Vagina (tissue), 2 donors: ENCODE data around the gene CDH15. TPM values are rescaled to one million over a fixed set of nuclear protein-coding genes. Genes with fewer than 3 reads are reported as not detected.

Experiments used
- DNase-seq, 2 donors: peaks; one replicate each; pipeline ENCODE4 v3.0.0-alpha.2; 2017; ENCODE audit errors: extremely low spot score in 2 of 2
- H3K27ac ChIP-seq: fragments of 200-600 bp; sonication (generic); one replicate; pipeline ENCODE4 v1.5.1; 2019
- H3K27me3 ChIP-seq: fragments of 200-600 bp; sonication (generic); one replicate; pipeline ENCODE4 v1.5.1; 2019
- H3K36me3 ChIP-seq, 2 donors: fragments of 200-600 bp; sonication (generic); one replicate each; pipeline ENCODE4 v1.5.1; 2017 to 2019
- H3K4me1 ChIP-seq: fragments of 200-600 bp; sonication (generic); one replicate; pipeline ENCODE4 v1.5.1; 2019
- H3K4me3 ChIP-seq, 2 donors: fragments of 200-600 bp; sonication (generic); 1 replicate in 1 of 2; 2 replicates in 1 of 2; pipeline ENCODE4 v1.5.1; 2016 to 2019
- H3K9me3 ChIP-seq: fragments of 200-600 bp; sonication (generic); one replicate; pipeline ENCODE4 v1.5.1; 2019
- POLR2A ChIP-seq, 2 donors: fragments of 450-650 bp; IDR thresholded peaks; one replicate each; pipeline ENCODE4 v1.6.1; 2017; ENCODE audit warnings: antibody characterized with exemption in 2 of 2, mild to moderate bottlenecking in 2 of 2, moderate library complexity in 2 of 2
- POLR2AphosphoS5 ChIP-seq, 2 donors: sonication (generic); formaldehyde crosslinking; IDR thresholded peaks; one replicate each; pipeline ENCODE4 v1.9.0; 2017; ENCODE audit warnings: antibody characterized with exemption in 2 of 2, mild to moderate bottlenecking in 2 of 2, low read depth in 1 of 2; ENCODE audit not compliant: insufficient read depth in 1 of 2
- intact Hi-C: fragments of 100-400 bp; cut with DNase I; formaldehyde crosslinking; loops from one replicate; pipeline ENCODE4 v1.15.1; 2023
- total RNA-seq: library from RNA; depleted of rRNA; stranded (reverse); fragments of >200 nt; gene quantifications from one replicate; pipeline ENCODE4 v1.2.3, GENCODE V29; 2016
- TF ChIP-seq, protein P1 (sequence below), 3 experiments: fragments of 450-650 bp in 2 of 3; fragments of 200-600 bp in 1 of 3; sonication (generic) in 1 of 3; IDR thresholded peaks; one replicate each; pipeline ENCODE4 v1.5.1; 2017 to 2019; ENCODE audit warnings: antibody characterized with exemption in 3 of 3, mild to moderate bottlenecking in 2 of 3, moderate library complexity in 2 of 3

The CDH15 gene
- total RNA-seq, 1 donor from 2014 or later, result not detected

DNA sequence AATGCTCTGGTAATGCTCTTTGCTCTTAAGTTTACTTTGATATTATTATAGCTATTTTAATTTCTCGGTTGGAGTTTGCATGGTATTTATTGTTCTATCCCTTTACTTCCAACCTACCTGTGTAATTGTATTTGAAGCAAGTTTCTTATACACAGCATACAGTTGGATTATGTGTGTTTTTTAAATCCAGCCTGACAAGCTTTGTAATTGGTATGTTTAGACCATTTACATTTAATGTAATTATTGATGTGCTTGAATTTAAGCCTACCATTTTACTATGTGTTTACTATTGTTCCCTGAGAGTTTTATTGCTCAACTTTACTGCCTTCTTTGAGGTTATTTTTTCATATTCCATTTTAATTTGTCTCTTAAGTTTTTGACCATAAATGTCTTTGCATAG is 42.2 kb upstream of the CDH15 start:
- H3K36me3 ChIP-seq, result peaks cover 0 to 22% of the 10 kb centered on the region in 2 donors
- no peaks in the 10 kb centered on the region for H3K9me3 ChIP-seq
- DNase-seq, result no peak
- intact Hi-C loops, result no loop called here
- no peak overlapping the region for H3K27ac ChIP-seq
- H3K4me3 ChIP-seq, result no peak overlapping the region
- no peaks in the 10 kb centered on the region for H3K27me3 ChIP-seq
- TF ChIP-seq POLR2AphosphoS5 (IDR thresholded peaks at IDR 0.05; ENCODE audit: insufficient read depth in 1 of 2, low read depth in 1 of 2), result no peak
- TF ChIP-seq POLR2A (IDR thresholded peaks at IDR 0.05), result no peak
- TF ChIP-seq, protein P1, sequence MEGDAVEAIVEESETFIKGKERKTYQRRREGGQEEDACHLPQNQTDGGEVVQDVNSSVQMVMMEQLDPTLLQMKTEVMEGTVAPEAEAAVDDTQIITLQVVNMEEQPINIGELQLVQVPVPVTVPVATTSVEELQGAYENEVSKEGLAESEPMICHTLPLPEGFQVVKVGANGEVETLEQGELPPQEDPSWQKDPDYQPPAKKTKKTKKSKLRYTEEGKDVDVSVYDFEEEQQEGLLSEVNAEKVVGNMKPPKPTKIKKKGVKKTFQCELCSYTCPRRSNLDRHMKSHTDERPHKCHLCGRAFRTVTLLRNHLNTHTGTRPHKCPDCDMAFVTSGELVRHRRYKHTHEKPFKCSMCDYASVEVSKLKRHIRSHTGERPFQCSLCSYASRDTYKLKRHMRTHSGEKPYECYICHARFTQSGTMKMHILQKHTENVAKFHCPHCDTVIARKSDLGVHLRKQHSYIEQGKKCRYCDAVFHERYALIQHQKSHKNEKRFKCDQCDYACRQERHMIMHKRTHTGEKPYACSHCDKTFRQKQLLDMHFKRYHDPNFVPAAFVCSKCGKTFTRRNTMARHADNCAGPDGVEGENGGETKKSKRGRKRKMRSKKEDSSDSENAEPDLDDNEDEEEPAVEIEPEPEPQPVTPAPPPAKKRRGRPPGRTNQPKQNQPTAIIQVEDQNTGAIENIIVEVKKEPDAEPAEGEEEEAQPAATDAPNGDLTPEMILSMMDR (IDR thresholded peaks at IDR 0.05), result no peak
- H3K4me1 ChIP-seq, result no peaks in the 10 kb centered on the region

DNA sequence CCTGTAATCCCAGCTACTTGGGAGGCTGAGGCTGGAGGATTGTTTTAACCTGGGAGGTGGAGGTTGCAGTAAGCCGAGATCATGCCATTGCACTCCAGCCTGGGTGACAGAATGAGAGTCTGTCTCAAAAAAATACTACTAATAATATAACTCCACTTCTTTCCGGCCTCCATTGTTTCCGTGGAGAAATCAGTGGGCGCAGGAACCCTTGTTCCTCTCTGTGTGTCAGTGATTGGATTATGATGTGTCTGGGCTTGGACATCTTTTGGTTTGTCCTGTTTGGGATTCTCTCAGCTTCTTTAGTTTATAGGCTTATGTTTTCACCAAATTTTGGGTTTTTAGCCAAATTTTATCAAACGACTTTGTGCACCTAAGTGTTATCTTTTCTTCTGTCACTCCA is 41.1 kb upstream of the CDH15 start:
- TF ChIP-seq POLR2A (IDR thresholded peaks at IDR 0.05) (no peak), POLR2AphosphoS5 (IDR thresholded peaks at IDR 0.05; ENCODE audit: insufficient read depth in 1 of 2, low read depth in 1 of 2) (no peak)
- TF ChIP-seq, protein P1 (IDR thresholded peaks at IDR 0.05), result no peak
- Histone ChIP-seq H3K36me3 (peaks cover 0 to 22% of the 10 kb centered on the region in 2 donors), H3K27ac (no peak overlapping the region), H3K4me1 (no peaks in the 10 kb centered on the region), H3K4me3 (no peak overlapping the region), H3K27me3 (no peaks in the 10 kb centered on the region), H3K9me3 (no peaks in the 10 kb centered on the region)
- intact Hi-C loops, result no loop called here
- no peak for DNase-seq

DNA sequence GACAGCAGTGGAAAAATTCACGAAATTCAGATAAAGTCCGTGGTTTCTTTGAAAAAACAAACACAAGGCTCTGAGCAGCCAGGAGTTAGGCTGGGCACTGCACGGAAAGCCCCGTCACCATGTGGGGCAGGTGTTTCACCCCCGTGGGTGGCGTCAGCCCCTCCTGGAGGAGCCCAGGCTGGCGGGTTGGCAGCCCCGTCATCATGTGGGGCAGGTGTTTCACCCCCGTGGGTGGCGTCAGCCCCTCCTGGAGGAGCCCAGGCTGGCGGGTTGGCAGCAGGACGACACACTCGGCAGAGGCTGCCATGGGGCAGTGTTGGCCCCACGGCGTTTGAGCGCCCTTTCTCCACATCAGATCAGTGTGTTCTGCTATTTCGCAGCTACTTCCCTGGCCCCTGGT is 39.8 kb upstream of the CDH15 start:
- H3K27ac ChIP-seq, result no peak overlapping the region
- no peak for DNase-seq
- intact Hi-C loops, result no loop called here
- H3K36me3 ChIP-seq, result peaks cover 0 to 25% of the 10 kb centered on the region in 2 donors
- TF ChIP-seq POLR2AphosphoS5 (IDR thresholded peaks at IDR 0.05; ENCODE audit: insufficient read depth in 1 of 2, low read depth in 1 of 2), result no peak
- H3K4me1 ChIP-seq, result no peaks in the 10 kb centered on the region
- no peaks in the 10 kb centered on the region for H3K27me3 ChIP-seq
- H3K9me3 ChIP-seq, result no peaks in the 10 kb centered on the region
- no peak overlapping the region for H3K4me3 ChIP-seq

DNA sequence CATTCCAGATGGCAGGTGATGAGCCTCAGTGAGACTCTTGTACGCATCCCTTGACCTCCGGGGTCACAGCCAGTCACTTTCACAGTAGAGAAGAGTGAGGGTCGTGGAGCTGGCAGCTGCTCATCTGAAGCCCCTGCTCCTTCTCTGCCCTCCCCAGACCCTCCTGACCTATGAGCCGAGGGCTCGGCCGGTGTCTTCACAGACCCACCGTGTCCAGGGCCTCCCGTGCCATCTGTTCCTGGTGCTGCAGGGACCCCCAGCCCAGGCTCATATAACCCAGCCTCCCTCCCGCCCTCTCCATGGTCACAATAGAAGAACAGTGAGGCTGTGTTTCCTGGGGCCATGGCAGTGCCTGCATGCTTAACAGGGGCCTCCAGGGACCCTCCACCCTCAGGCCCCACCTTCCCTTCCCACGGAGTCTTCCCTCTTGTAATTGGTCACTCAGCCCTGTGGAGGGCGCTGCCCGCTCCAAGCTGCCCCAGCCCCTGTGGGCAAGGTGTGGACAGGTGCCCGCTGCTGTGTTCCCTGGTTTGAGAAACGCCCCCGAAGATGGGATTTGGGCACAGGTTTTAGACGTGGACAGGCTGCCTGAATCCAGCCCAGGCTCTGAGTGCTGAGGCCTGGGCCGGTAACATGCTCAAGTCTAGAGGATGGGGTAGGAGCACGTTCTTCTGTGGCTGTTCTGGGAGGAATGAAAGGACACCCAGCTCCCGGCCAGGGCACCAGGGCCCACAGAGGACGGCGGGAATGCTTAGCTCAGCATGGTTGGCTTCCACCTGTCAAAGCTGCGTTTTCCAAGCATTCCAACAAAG is 39.1 kb upstream of the CDH15 start:
- Histone ChIP-seq H3K27me3 (no peaks in the 10 kb centered on the region), H3K4me3 (no peak overlapping the region), H3K27ac (no peak overlapping the region), H3K9me3 (no peaks in the 10 kb centered on the region), H3K4me1 (no peaks in the 10 kb centered on the region), H3K36me3 (peaks cover 0 to 27% of the 10 kb centered on the region in 2 donors)
- intact Hi-C loops, result no loop called here
- no peak for TF ChIP-seq POLR2AphosphoS5 (IDR thresholded peaks at IDR 0.05; ENCODE audit: insufficient read depth in 1 of 2, low read depth in 1 of 2)
- no peak for TF ChIP-seq POLR2A (IDR thresholded peaks at IDR 0.05)
- TF ChIP-seq, protein P1 (IDR thresholded peaks at IDR 0.05), result no peak
- no peak for DNase-seq

DNA sequence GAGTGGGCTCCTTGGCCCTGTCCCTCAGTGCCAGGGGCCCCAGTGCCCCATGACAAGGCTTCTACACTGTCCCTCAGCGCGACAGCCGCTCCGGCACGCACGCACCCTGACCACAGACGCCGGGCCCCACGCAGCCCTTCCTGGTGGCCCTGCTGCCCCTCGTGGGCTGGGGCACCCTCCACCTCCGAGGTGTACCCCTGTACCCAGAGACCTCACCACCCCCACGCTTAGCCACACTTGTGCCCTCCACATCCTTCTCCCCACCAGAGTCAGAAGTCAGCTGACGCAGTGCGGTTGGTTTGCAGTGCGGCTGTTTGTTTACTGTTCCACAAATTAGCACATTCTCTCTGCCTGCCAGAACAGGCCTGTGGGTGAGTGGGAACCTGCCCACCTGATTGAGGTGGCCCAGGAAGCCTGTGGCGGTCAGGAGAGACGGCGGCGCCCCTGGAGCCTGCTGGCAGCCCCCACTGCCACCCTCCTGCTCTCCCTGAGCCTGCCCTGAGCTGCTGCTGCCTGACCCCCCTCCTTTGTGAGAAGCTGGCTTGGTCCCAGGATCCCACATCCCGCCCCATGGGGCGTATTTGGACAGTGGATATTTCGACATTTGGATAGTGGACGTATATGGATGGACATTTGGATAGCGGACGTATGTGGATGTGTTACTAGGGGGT is 38.0 kb upstream of the CDH15 start:
- no peaks in the 10 kb centered on the region for H3K4me1 ChIP-seq
- DNase-seq, result no peak
- H3K27me3 ChIP-seq, result no peaks in the 10 kb centered on the region
- H3K27ac ChIP-seq, result no peak overlapping the region
- TF ChIP-seq POLR2AphosphoS5 (IDR thresholded peaks at IDR 0.05; ENCODE audit: insufficient read depth in 1 of 2, low read depth in 1 of 2) (no peak), POLR2A (IDR thresholded peaks at IDR 0.05) (no peak)
- TF ChIP-seq, protein P1 (IDR thresholded peaks at IDR 0.05), result no peak
- H3K4me3 ChIP-seq, result no peak overlapping the region
- intact Hi-C loops, result no loop called here
- no peaks in the 10 kb centered on the region for H3K9me3 ChIP-seq
- peaks cover 0 to 27% of the 10 kb centered on the region in 2 donors for H3K36me3 ChIP-seq
